Caco-2 (cell line): ENCODE results near the gene SCD5. TPM values are rescaled to one million over a fixed set of nuclear protein-coding genes. Genes with fewer than 3 reads are reported as not detected.

ENCODE experiments used
- BruUV-seq: library from RNA; stranded (reverse); fragments of 400-500 nt; replicated peaks from 2 replicates; lab custom pipeline; 2021; lab: Mats Ljungman, UMichigan
- CTCF ChIA-PET: fragments of 300-600 bp; sonication (Branson Sonifier 250); formaldehyde crosslinking; loops from one replicate; lab custom pipeline; 2022; ENCODE audit warnings: antibody characterized with exemption; lab: Charles Lee
- POLR2A ChIA-PET: fragments of 300-600 bp; sonication (Branson Sonifier 250); formaldehyde crosslinking; loops from one replicate; lab custom pipeline; 2022; ENCODE audit warnings: antibody characterized with exemption; lab: Charles Lee
- DNase-seq, 2 experiments: peaks; one replicate each; pipeline versions ENCODE4 v3.0.0 to v3.0.0-alpha.2; 2020 to 2022
- H3K27me3 ChIP-seq: replicated peaks from 2 replicates; pipeline ENCODE4 v1.6.0; 2011; ENCODE audit warnings: low read length; ENCODE audit not compliant: control insufficient read depth, insufficient read depth
- H3K36me3 ChIP-seq: 2 replicates; pipeline ENCODE4 v1.5.1; 2011; ENCODE audit warnings: low read length; ENCODE audit not compliant: control insufficient read depth, insufficient read depth
- H3K4me1 ChIP-seq: fragments of 250-450 bp; sonication (Bioruptor Pico); 2 replicates; pipeline ENCODE4 v1.5.1; 2020; ENCODE audit warnings: mild to moderate bottlenecking
- H3K4me3 ChIP-seq: 2 replicates; pipeline ENCODE4 v1.5.1; 2011; ENCODE audit warnings: low read depth, mild to moderate bottlenecking, control low read depth, low read length
- H3K9me3 ChIP-seq: fragments of 250-450 bp; sonication (Bioruptor Pico); 2 replicates; pipeline ENCODE4 v1.5.1; 2020; ENCODE audit warnings: mild to moderate bottlenecking, moderate library complexity
- H3K27ac Mint-ChIP-seq: one replicate; pipeline ENCODE4 v1.8.0; 2022; ENCODE audit warnings: mixed read lengths; ENCODE audit not compliant: unreplicated experiment
- H3K27me3 Mint-ChIP-seq: one replicate; pipeline ENCODE4 v1.8.0; 2022; ENCODE audit warnings: mixed read lengths; ENCODE audit not compliant: insufficient read depth, unreplicated experiment
- H3K36me3 Mint-ChIP-seq: one replicate; pipeline ENCODE4 v1.8.0; 2022; ENCODE audit warnings: mild to moderate bottlenecking, mixed read lengths; ENCODE audit not compliant: insufficient read depth, unreplicated experiment
- H3K4me1 Mint-ChIP-seq: one replicate; pipeline ENCODE4 v1.8.0; 2022; ENCODE audit warnings: low read depth, mixed read lengths; ENCODE audit not compliant: unreplicated experiment
- H3K4me3 Mint-ChIP-seq: one replicate; pipeline ENCODE4 v1.8.0; 2022; ENCODE audit warnings: mild to moderate bottlenecking, moderate library complexity, mixed read lengths; ENCODE audit not compliant: unreplicated experiment
- H3K9me3 Mint-ChIP-seq: one replicate; pipeline ENCODE4 v1.8.0; 2022; ENCODE audit warnings: mixed read lengths; ENCODE audit not compliant: unreplicated experiment
- CTCF ChIP-seq, 2 experiments: fragments of 200-600 bp in 1 of 2; IDR thresholded peaks; 1 replicate in 1 of 2; 2 replicates in 1 of 2; pipeline versions ENCODE4 v1.5.1 to v1.8.0; 2011 to 2022; ENCODE audit warnings: antibody characterized with exemption in 1 of 2, control low read depth in 1 of 2, inconsistent platforms in 1 of 2, low read depth in 1 of 2, low read length in 1 of 2, mild to moderate bottlenecking in 1 of 2, moderate library complexity in 1 of 2; ENCODE audit not compliant: insufficient read depth in 1 of 2, severe bottlenecking in 1 of 2, unreplicated experiment in 1 of 2
- intact Hi-C: fragments of 100-400 bp; cut with micrococcal nuclease; formaldehyde crosslinking; loops from one replicate; pipeline ENCODE4 v1.10.0; 2022; ENCODE audit not compliant: unreplicated experiment
- total RNA-seq: library from RNA; stranded (reverse); gene quantifications from 2 replicates; pipeline ENCODE4 v1.2.3, GENCODE V29; 2022

The SCD5 gene
- total RNA-seq, 1 experiment from 2014 or later = 2.7 TPM

GRCh38 chr4:82666970-82667665 lies 131.5 kb downstream of the SCD5 start:
- ChIA-PET CTCF (no interaction called here), POLR2A (no interaction called here)
- Histone ChIP-seq H3K36me3 (no peaks in the 10 kb centered on the region), H3K4me1 (peaks cover 38% of the 10 kb centered on the region), H3K9me3 (no peaks in the 10 kb centered on the region; the same call in 1 of the 2 replicates), H3K27me3 (no peaks in the 10 kb centered on the region), H3K4me3 (no peak overlapping the region)
- TF ChIP-seq CTCF (IDR thresholded peaks at IDR 0.05; ENCODE audit: insufficient read depth in 1 of 2, low read depth in 1 of 2, low read length in 1 of 2, severe bottlenecking in 1 of 2, unreplicated experiment in 1 of 2) = no peak
- Mint-ChIP-seq H3K9me3 (no peaks in the 10 kb centered on the region), H3K36me3 (no peaks in the 10 kb centered on the region), H3K4me3 (no peak overlapping the region), H3K4me1 (peaks cover 13% of the 10 kb centered on the region), H3K27ac (no peak overlapping the region), H3K27me3 (no peaks in the 10 kb centered on the region)
- DNase-seq = no peak
- BruUV-seq = no TSS peak
- intact Hi-C loops = no loop called here

- no peak overlapping the region for H3K4me3 Mint-ChIP-seq
- no peaks in the 10 kb centered on the region for H3K27me3 Mint-ChIP-seq
- H3K4me1 ChIP-seq = peaks cover 22% of the 10 kb centered on the region
- no peaks in the 10 kb centered on the region for H3K9me3 Mint-ChIP-seq
- CTCF ChIA-PET = interaction anchor here (0.6 kb wide), 1 partner anchor 40 kb away, joined by 3 read pairs; no protein-coding TSS in a partner anchor
- POLR2A ChIA-PET = no interaction called here
- H3K27me3 ChIP-seq = no peaks in the 10 kb centered on the region
- no peak for DNase-seq
- no peak for TF ChIP-seq CTCF (IDR thresholded peaks at IDR 0.05; ENCODE audit: insufficient read depth in 1 of 2, low read depth in 1 of 2, low read length in 1 of 2, severe bottlenecking in 1 of 2, unreplicated experiment in 1 of 2)
- no peaks in the 10 kb centered on the region for H3K9me3 ChIP-seq
- H3K36me3 ChIP-seq = no peaks in the 10 kb centered on the region
- BruUV-seq = no TSS peak
- H3K36me3 Mint-ChIP-seq = no peaks in the 10 kb centered on the region
- no peak overlapping the region for H3K4me3 ChIP-seq
- intact Hi-C loops = no loop called here
- H3K27ac Mint-ChIP-seq = no peak overlapping the region
- H3K4me1 Mint-ChIP-seq = peaks cover 6% of the 10 kb centered on the region
These were observed 137.2 kb downstream of the SCD5 start for GRCh38 chr4:82661181-82661992.

GRCh38 chr4:82652062-82652461 lies 146.5 kb downstream of the SCD5 start:
- no peaks in the 10 kb centered on the region for H3K4me1 ChIP-seq
- no peaks in the 10 kb centered on the region for H3K36me3 Mint-ChIP-seq
- H3K4me1 Mint-ChIP-seq = peaks cover 7% of the 10 kb centered on the region
- no peak for TF ChIP-seq CTCF (IDR thresholded peaks at IDR 0.05; ENCODE audit: insufficient read depth in 1 of 2, low read depth in 1 of 2, low read length in 1 of 2, severe bottlenecking in 1 of 2, unreplicated experiment in 1 of 2)
- H3K27me3 Mint-ChIP-seq = no peaks in the 10 kb centered on the region
- H3K9me3 Mint-ChIP-seq = no peaks in the 10 kb centered on the region
- no peak for DNase-seq
- ChIA-PET POLR2A (interaction anchor here (0.6 kb wide), 1 partner anchor 99 kb away, joined by 3 read pairs; no protein-coding TSS in a partner anchor), CTCF (no interaction called here)
- no peaks in the 10 kb centered on the region for H3K9me3 ChIP-seq
- no peaks in the 10 kb centered on the region for H3K27me3 ChIP-seq
- intact Hi-C loops = no loop called here
- no peaks in the 10 kb centered on the region for H3K36me3 ChIP-seq
- no TSS peak for BruUV-seq
- no peak overlapping the region for H3K4me3 Mint-ChIP-seq
- no peak overlapping the region for H3K27ac Mint-ChIP-seq
- no peak overlapping the region for H3K4me3 ChIP-seq
